HG03571 (cell line): ENCODE data around the gene FAM124B.

ENCODE experiments used
- ATAC-seq: cut with Tn5 transposase; IDR thresholded peaks from one replicate; pipeline ENCODE4 v1.9.1; 2021; ENCODE audit not compliant: unreplicated experiment

Gene FAM124B

GRCh38 chr2:224401641-224402342 lies at the start of gene FAM124B:
Gene FAM124B, minus strand, starts transcription at chr2:224402107. Its CDS starts 339 bp downstream, at chr2:224401768.
- ATAC-seq = no peak

- ATAC-seq = no peak
Measured at GRCh38 chr2:224449212-224450147, 47.6 kb upstream of the FAM124B start.

GRCh38 chr2:224448236-224448635 lies 46.3 kb upstream of the FAM124B start:
- no peak for ATAC-seq

- ATAC-seq = no peak
Measured at GRCh38 chr2:224444783-224445182, 42.9 kb upstream of the FAM124B start.

GRCh38 chr2:224444021-224444420 lies 42.1 kb upstream of the FAM124B start:
- ATAC-seq = no peak

- no peak for ATAC-seq
Measured at GRCh38 chr2:224442071-224442967, 40.4 kb upstream of the FAM124B start.

GRCh38 chr2:224440988-224441387 lies 39.1 kb upstream of the FAM124B start:
- ATAC-seq = no peak

GRCh38 chr2:224438726-224439125 lies 36.8 kb upstream of the FAM124B start:
- no peak for ATAC-seq

GRCh38 chr2:224436634-224437033 lies 34.7 kb upstream of the FAM124B start:
- ATAC-seq = no peak

- no peak for ATAC-seq
Measured at GRCh38 chr2:224434618-224435017, 32.7 kb upstream of the FAM124B start.

- no peak for ATAC-seq
Measured at GRCh38 chr2:224433442-224433841, 31.5 kb upstream of the FAM124B start.

- no peak for ATAC-seq
Measured at GRCh38 chr2:224432003-224432579, 30.2 kb upstream of the FAM124B start.

GRCh38 chr2:224429441-224429810 lies 27.5 kb upstream of the FAM124B start:
- ATAC-seq = no peak

- ATAC-seq = no peak
Measured at GRCh38 chr2:224428787-224429440, 27.0 kb upstream of the FAM124B start.

- ATAC-seq = no peak
Measured at GRCh38 chr2:224427471-224427870, 25.6 kb upstream of the FAM124B start.

- ATAC-seq = no peak
Measured at GRCh38 chr2:224426656-224427055, 24.7 kb upstream of the FAM124B start.

GRCh38 chr2:224421065-224421464 lies 19.2 kb upstream of the FAM124B start:
- no peak for ATAC-seq

GRCh38 chr2:224417947-224418346 lies 16.0 kb upstream of the FAM124B start:
- no peak for ATAC-seq

GRCh38 chr2:224417361-224417729 lies 15.4 kb upstream of the FAM124B start:
- no peak for ATAC-seq

GRCh38 chr2:224416656-224417360 lies 14.9 kb upstream of the FAM124B start:
- no peak for ATAC-seq
